ENCODE data around the gene CCDC106.

CCDC106 gene

GRCh38 chr19:55690769-55691545 is 42.9 kb downstream of the CCDC106 start:
- Mint-ChIP-seq H3K9me3 (no peaks in the 10 kb centered on the region), H3K36me3 (ENCODE audit: insufficient read depth) (peaks cover 21% of the 10 kb centered on the region), H3K4me3 (no peak overlapping the region), H3K4me1 (peaks cover 7% of the 10 kb centered on the region), H3K27me3 (no peaks in the 10 kb centered on the region), H3K27ac (ENCODE audit: low read depth) (no peak overlapping the region)
- ATAC-seq (replicated peaks; ENCODE audit: extremely low read depth, poor library complexity, severe bottlenecking) = no peak
- no peak for DNase-seq (ENCODE audit: low spot score in 2 of 2)

GRCh38 chr19:55691561-55692481 is 43.8 kb downstream of the CCDC106 start:
- H3K4me1 Mint-ChIP-seq = no peaks in the 10 kb centered on the region
- peaks cover 24% of the 10 kb centered on the region for H3K36me3 Mint-ChIP-seq (ENCODE audit: insufficient read depth)

GRCh38 chr19:55692681-55693081 is 44.7 kb downstream of the CCDC106 start:
- ATAC-seq (replicated peaks; ENCODE audit: extremely low read depth, poor library complexity, severe bottlenecking) = no peak

More at GRCh38 chr19:55691561-55692481, 43.8 kb downstream of the CCDC106 start:
- no peak overlapping the region for H3K4me3 Mint-ChIP-seq
- H3K27ac Mint-ChIP-seq (ENCODE audit: low read depth) = no peak overlapping the region
- DNase-seq (ENCODE audit: low spot score in 2 of 2) (no peak), ATAC-seq (replicated peaks; ENCODE audit: extremely low read depth, poor library complexity, severe bottlenecking) (no peak)
- no peaks in the 10 kb centered on the region for H3K9me3 Mint-ChIP-seq
- H3K27me3 Mint-ChIP-seq = no peaks in the 10 kb centered on the region

GRCh38 chr19:55693336-55693974 is 45.4 kb downstream of the CCDC106 start:
- Mint-ChIP-seq H3K36me3 (ENCODE audit: insufficient read depth) (peaks cover 28% of the 10 kb centered on the region), H3K4me1 (no peaks in the 10 kb centered on the region), H3K4me3 (no peak overlapping the region), H3K27me3 (no peaks in the 10 kb centered on the region), H3K27ac (ENCODE audit: low read depth) (no peak overlapping the region), H3K9me3 (no peaks in the 10 kb centered on the region)
- ATAC-seq (replicated peaks; ENCODE audit: extremely low read depth, poor library complexity, severe bottlenecking) = no peak
- DNase-seq (ENCODE audit: low spot score in 2 of 2) = no peak

More at GRCh38 chr19:55692681-55693081, 44.7 kb downstream of the CCDC106 start:
- no peak for DNase-seq (ENCODE audit: low spot score in 2 of 2)
- peaks cover 25% of the 10 kb centered on the region for H3K36me3 Mint-ChIP-seq (ENCODE audit: insufficient read depth)
- no peaks in the 10 kb centered on the region for H3K27me3 Mint-ChIP-seq
- H3K27ac Mint-ChIP-seq (ENCODE audit: low read depth) = no peak overlapping the region
- H3K9me3 Mint-ChIP-seq = no peaks in the 10 kb centered on the region
- H3K4me3 Mint-ChIP-seq = no peak overlapping the region
- H3K4me1 Mint-ChIP-seq = no peaks in the 10 kb centered on the region

- no peak for ATAC-seq (replicated peaks; ENCODE audit: extremely low read depth, poor library complexity, severe bottlenecking)
- Mint-ChIP-seq H3K36me3 (ENCODE audit: insufficient read depth) (peaks cover 27% of the 10 kb centered on the region), H3K4me3 (no peak overlapping the region), H3K27me3 (no peaks in the 10 kb centered on the region), H3K27ac (ENCODE audit: low read depth) (no peak overlapping the region), H3K4me1 (no peaks in the 10 kb centered on the region), H3K9me3 (no peaks in the 10 kb centered on the region)
- DNase-seq (ENCODE audit: low spot score in 2 of 2) = no peak
Measured at GRCh38 chr19:55694241-55694655, 46.2 kb downstream of the CCDC106 start.

GRCh38 chr19:55694656-55695491 is 46.9 kb downstream of the CCDC106 start:
- DNase-seq (ENCODE audit: low spot score in 2 of 2) (no peak), ATAC-seq (replicated peaks; ENCODE audit: extremely low read depth, poor library complexity, severe bottlenecking) (no peak)
- Mint-ChIP-seq H3K36me3 (ENCODE audit: insufficient read depth) (peaks cover 27% of the 10 kb centered on the region), H3K27ac (ENCODE audit: low read depth) (no peak overlapping the region), H3K27me3 (no peaks in the 10 kb centered on the region), H3K9me3 (no peaks in the 10 kb centered on the region), H3K4me3 (no peak overlapping the region), H3K4me1 (no peaks in the 10 kb centered on the region)

GRCh38 chr19:55695511-55696290 is 47.7 kb downstream of the CCDC106 start:
- ATAC-seq (replicated peaks; ENCODE audit: extremely low read depth, poor library complexity, severe bottlenecking) (no peak), DNase-seq (ENCODE audit: low spot score in 2 of 2) (no peak)
- Mint-ChIP-seq H3K27ac (ENCODE audit: low read depth) (no peak overlapping the region), H3K36me3 (ENCODE audit: insufficient read depth) (peaks cover 26% of the 10 kb centered on the region), H3K4me3 (no peak overlapping the region), H3K9me3 (no peaks in the 10 kb centered on the region), H3K4me1 (no peaks in the 10 kb centered on the region), H3K27me3 (no peaks in the 10 kb centered on the region)

GRCh38 chr19:55696301-55697068 is 48.5 kb downstream of the CCDC106 start:
- ATAC-seq (replicated peaks; ENCODE audit: extremely low read depth, poor library complexity, severe bottlenecking) = no peak
- Mint-ChIP-seq H3K4me3 (no peak overlapping the region), H3K27me3 (no peaks in the 10 kb centered on the region), H3K27ac (ENCODE audit: low read depth) (peak overlapping the region; percentile 8), H3K36me3 (ENCODE audit: insufficient read depth) (peaks cover 25% of the 10 kb centered on the region), H3K9me3 (no peaks in the 10 kb centered on the region), H3K4me1 (no peaks in the 10 kb centered on the region)
- DNase-seq (ENCODE audit: low spot score in 2 of 2) = no peak

- DNase-seq (ENCODE audit: low spot score in 2 of 2) (no peak), ATAC-seq (replicated peaks; ENCODE audit: extremely low read depth, poor library complexity, severe bottlenecking) (no peak)
- no peak overlapping the region for H3K27ac Mint-ChIP-seq (ENCODE audit: low read depth)
- no peaks in the 10 kb centered on the region for H3K4me1 Mint-ChIP-seq
- no peaks in the 10 kb centered on the region for H3K27me3 Mint-ChIP-seq
- H3K9me3 Mint-ChIP-seq = no peaks in the 10 kb centered on the region
- no peak overlapping the region for H3K4me3 Mint-ChIP-seq
- peaks cover 26% of the 10 kb centered on the region for H3K36me3 Mint-ChIP-seq (ENCODE audit: insufficient read depth)
Measured at GRCh38 chr19:55697069-55697440, 49.0 kb downstream of the CCDC106 start.

- Mint-ChIP-seq H3K9me3 (no peaks in the 10 kb centered on the region), H3K4me1 (no peaks in the 10 kb centered on the region), H3K36me3 (ENCODE audit: insufficient read depth) (peaks cover 24% of the 10 kb centered on the region), H3K4me3 (no peak overlapping the region), H3K27ac (ENCODE audit: low read depth) (no peak overlapping the region), H3K27me3 (no peaks in the 10 kb centered on the region)
- DNase-seq (ENCODE audit: low spot score in 2 of 2) (no peak), ATAC-seq (replicated peaks; ENCODE audit: extremely low read depth, poor library complexity, severe bottlenecking) (no peak)
Measured at GRCh38 chr19:55697698-55698097, 49.7 kb downstream of the CCDC106 start.

- no peaks in the 10 kb centered on the region for H3K27me3 Mint-ChIP-seq
- DNase-seq (ENCODE audit: low spot score in 2 of 2) = no peak
- no peaks in the 10 kb centered on the region for H3K9me3 Mint-ChIP-seq
- H3K27ac Mint-ChIP-seq (ENCODE audit: low read depth) = no peak overlapping the region
- H3K4me3 Mint-ChIP-seq = no peak overlapping the region
- H3K36me3 Mint-ChIP-seq (ENCODE audit: insufficient read depth) = peaks cover 24% of the 10 kb centered on the region
- H3K4me1 Mint-ChIP-seq = no peaks in the 10 kb centered on the region
- ATAC-seq (replicated peaks; ENCODE audit: extremely low read depth, poor library complexity, severe bottlenecking) = no peak
Measured at GRCh38 chr19:55698256-55698655, 50.2 kb downstream of the CCDC106 start.

All from central memory CD8-positive, alpha-beta T cell (primary cell).